Muscle layer of colon (tissue), 2 donors: Measurements from ENCODE around the gene HOXB9.

Experiments used
- H3K27ac ChIP-seq: one replicate; pipeline ENCODE4 v1.7.0; 2013; ENCODE audit warnings: low read depth, mild to moderate bottlenecking, low read length, moderate library complexity
- H3K27me3 ChIP-seq, 2 donors: one replicate each; pipeline ENCODE4 v1.7.0; 2013; ENCODE audit warnings: low read length in 2 of 2, mild to moderate bottlenecking in 2 of 2; ENCODE audit not compliant: insufficient read depth in 2 of 2, control insufficient read depth in 1 of 2
- H3K36me3 ChIP-seq: one replicate; pipeline ENCODE4 v1.7.0; 2013; ENCODE audit warnings: mild to moderate bottlenecking, low read length; ENCODE audit not compliant: insufficient read depth
- H3K4me1 ChIP-seq: one replicate; pipeline ENCODE4 v1.7.0; 2013; ENCODE audit warnings: mild to moderate bottlenecking, low read length; ENCODE audit not compliant: insufficient read depth
- H3K4me3 ChIP-seq, 2 donors: one replicate each; pipeline ENCODE4 v1.7.0; 2013; ENCODE audit warnings: low read length in 2 of 2, low read depth in 1 of 2, mild to moderate bottlenecking in 1 of 2, moderate library complexity in 1 of 2
- H3K9ac ChIP-seq: one replicate; pipeline ENCODE4 v1.7.0; 2013; ENCODE audit warnings: low read length
- H3K9me3 ChIP-seq: one replicate; pipeline ENCODE4 v1.7.0; 2013; ENCODE audit warnings: mild to moderate bottlenecking, low read length
- donor health status: abdominal sarcoma.
- donor health status: Adenocarcinoma of cecum.

HOXB9 gene

GRCh38 chr17:48636177-48637018, 10.2 kb upstream of the HOXB9 start:
- H3K27me3 ChIP-seq: peaks cover 65 to 89% of the 10 kb centered on the region in 2 donors
- no peaks in the 10 kb centered on the region for H3K36me3 ChIP-seq
- H3K4me1 ChIP-seq: peaks cover 5% of the 10 kb centered on the region
- peaks cover 5% of the 10 kb centered on the region for H3K9me3 ChIP-seq
- H3K27ac ChIP-seq: no peak overlapping the region
- no peak overlapping the region for H3K9ac ChIP-seq
- no peak overlapping the region for H3K4me3 ChIP-seq

GRCh38 chr17:48634493-48635208, 8.5 kb upstream of the HOXB9 start:
- H3K9ac ChIP-seq: no peak overlapping the region

GRCh38 chr17:48633266-48633677, 7.1 kb upstream of the HOXB9 start:
- Histone ChIP-seq H3K36me3 (no peaks in the 10 kb centered on the region), H3K4me1 (peaks cover 5% of the 10 kb centered on the region), H3K27ac (no peak overlapping the region), H3K9me3 (peaks cover 5% of the 10 kb centered on the region), H3K27me3 (peaks cover 80 to 97% of the 10 kb centered on the region in 2 donors), H3K4me3 (no peak overlapping the region), H3K9ac (no peak overlapping the region)

More at GRCh38 chr17:48634493-48635208, 8.5 kb upstream of the HOXB9 start:
- Histone ChIP-seq H3K4me1 (peaks cover 5% of the 10 kb centered on the region), H3K9me3 (peaks cover 5% of the 10 kb centered on the region), H3K36me3 (no peaks in the 10 kb centered on the region), H3K27ac (no peak overlapping the region), H3K4me3 (no peak overlapping the region), H3K27me3 (peaks cover 67 to 93% of the 10 kb centered on the region in 2 donors)

GRCh38 chr17:48632579-48633265, 6.6 kb upstream of the HOXB9 start:
- no peak overlapping the region for H3K27ac ChIP-seq
- H3K4me1 ChIP-seq: peaks cover 5% of the 10 kb centered on the region
- peaks cover 81 to 98% of the 10 kb centered on the region in 2 donors for H3K27me3 ChIP-seq
- no peak overlapping the region for H3K9ac ChIP-seq
- no peak overlapping the region for H3K4me3 ChIP-seq
- H3K9me3 ChIP-seq: peaks cover 5% of the 10 kb centered on the region
- H3K36me3 ChIP-seq: no peaks in the 10 kb centered on the region

- Histone ChIP-seq H3K4me3 (no peak overlapping the region), H3K9ac (no peak overlapping the region), H3K27ac (no peak overlapping the region), H3K27me3 (peaks cover 81 to 98% of the 10 kb centered on the region in 2 donors), H3K9me3 (peaks cover 5% of the 10 kb centered on the region), H3K36me3 (no peaks in the 10 kb centered on the region), H3K4me1 (peaks cover 5% of the 10 kb centered on the region)
These were observed 5.8 kb upstream of the HOXB9 start for GRCh38 chr17:48631693-48632578.

GRCh38 chr17:48630925-48631692, 5.0 kb upstream of the HOXB9 start:
- Histone ChIP-seq H3K4me3 (no peak overlapping the region), H3K27me3 (peaks cover 80 to 97% of the 10 kb centered on the region in 2 donors), H3K4me1 (no peaks in the 10 kb centered on the region), H3K9ac (no peak overlapping the region), H3K36me3 (no peaks in the 10 kb centered on the region), H3K9me3 (peaks cover 5% of the 10 kb centered on the region), H3K27ac (no peak overlapping the region)

DNA sequence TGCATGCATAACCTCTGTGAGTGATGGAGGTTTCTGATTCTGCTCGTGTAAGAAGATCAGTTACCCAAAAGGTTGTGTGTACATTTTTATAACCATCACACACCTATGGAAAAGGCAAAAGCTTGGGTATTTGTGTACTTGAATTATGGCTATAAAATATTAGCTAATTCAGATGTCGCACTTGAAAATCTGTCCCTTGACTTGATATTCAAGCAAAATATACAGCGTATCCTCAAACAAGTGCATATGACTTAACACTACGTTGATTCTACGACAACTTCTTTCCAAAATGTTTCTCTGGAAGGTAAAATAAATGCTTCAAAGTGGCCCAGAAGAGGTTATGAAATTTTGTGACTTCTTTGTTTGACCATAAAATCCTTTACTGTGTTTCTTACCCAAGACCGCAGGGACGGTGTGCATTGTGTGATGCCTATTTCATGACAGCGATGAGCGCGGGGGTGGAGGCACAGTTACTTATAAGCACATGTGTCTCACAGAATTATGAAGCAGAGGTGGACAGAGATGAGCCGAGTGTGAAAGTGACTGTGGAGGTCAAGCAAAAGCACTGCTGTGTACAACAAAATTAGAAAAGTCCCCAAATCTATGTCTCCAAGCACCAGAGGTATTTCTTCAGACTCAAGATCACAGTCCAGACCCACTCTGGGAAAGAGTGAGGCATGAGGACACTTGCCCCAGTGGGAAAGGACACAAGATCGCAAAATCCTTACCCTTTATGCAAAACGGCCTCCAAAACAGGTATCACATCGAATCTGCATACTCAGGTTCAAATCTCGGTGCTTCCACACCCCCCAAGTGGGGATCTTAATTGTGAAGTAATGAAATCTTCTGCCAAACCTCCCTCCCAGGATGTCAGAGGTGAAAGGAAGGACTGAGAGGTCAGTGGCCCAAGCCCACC, 4.1 kb upstream of the HOXB9 start:
- no peak overlapping the region for H3K4me3 ChIP-seq
- H3K27me3 ChIP-seq: peaks cover 77 to 97% of the 10 kb centered on the region in 2 donors
- H3K36me3 ChIP-seq: no peaks in the 10 kb centered on the region
- no peak overlapping the region for H3K27ac ChIP-seq
- no peaks in the 10 kb centered on the region for H3K4me1 ChIP-seq
- H3K9ac ChIP-seq: no peak overlapping the region
- peaks cover 5% of the 10 kb centered on the region for H3K9me3 ChIP-seq

DNA sequence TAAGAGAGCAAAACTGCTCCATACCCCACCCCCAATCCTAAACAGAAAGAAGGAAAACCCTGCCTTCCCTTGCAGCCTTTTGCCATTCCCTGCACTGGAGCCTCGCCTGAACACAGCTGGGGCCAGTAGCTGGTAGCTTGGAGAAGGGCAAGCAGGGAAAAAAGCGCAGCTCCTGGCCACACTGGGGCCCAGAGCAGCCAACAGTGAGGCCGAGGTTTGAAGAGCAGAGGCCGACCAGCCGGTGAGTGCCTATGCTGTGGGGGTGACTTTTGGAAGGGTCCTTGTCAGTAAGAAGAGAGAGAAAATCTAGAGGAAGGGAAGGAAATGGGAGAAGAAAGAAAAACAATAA, 3.2 kb upstream of the HOXB9 start:
- H3K27me3 ChIP-seq: peaks cover 69 to 97% of the 10 kb centered on the region in 2 donors
- no peaks in the 10 kb centered on the region for H3K4me1 ChIP-seq
- peaks cover 5% of the 10 kb centered on the region for H3K9me3 ChIP-seq
- H3K27ac ChIP-seq: no peak overlapping the region
- no peak overlapping the region for H3K4me3 ChIP-seq
- H3K9ac ChIP-seq: no peak overlapping the region
- H3K36me3 ChIP-seq: no peaks in the 10 kb centered on the region

DNA sequence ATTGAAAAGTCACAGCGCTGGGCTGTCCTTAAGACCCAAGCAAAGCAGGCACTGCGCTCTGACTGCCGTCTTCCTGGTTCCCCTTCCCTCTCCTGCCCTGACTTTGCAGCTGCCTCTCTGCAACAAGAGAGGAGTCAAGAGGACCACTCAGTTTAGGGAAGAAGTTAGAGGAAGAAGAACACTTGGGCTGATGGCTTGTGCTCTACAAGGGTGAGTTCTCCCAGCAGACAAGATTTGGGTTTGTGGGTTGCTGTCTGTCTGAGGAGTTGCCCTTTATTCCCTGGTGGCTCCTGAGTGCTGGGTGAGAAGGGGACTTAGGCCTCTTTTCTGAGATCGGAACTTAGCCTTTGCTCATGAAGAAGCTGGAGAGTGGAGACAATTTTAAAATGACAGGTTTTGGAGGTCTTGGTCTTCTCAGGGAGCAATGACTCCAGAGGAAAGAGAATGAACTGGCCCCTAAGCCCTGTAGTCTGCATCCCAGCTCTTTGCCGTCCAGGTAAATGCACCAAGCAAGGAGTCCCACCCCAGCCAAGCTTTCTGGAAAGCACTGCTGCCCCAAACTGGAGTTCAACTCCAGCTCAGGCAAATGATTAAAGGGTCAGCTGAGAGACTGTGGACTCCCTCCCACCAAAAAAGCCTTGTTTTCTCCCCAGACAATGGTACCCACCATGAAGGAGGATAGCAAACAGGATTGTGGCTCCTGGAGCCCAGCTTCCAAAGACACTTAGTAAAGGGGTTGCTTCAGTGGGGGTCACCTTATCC, 2.7 kb upstream of the HOXB9 start:
- peaks cover 72 to 97% of the 10 kb centered on the region in 2 donors for H3K27me3 ChIP-seq
- H3K36me3 ChIP-seq: no peaks in the 10 kb centered on the region
- H3K4me1 ChIP-seq: no peaks in the 10 kb centered on the region
- H3K9ac ChIP-seq: no peak overlapping the region
- no peak overlapping the region for H3K4me3 ChIP-seq
- H3K9me3 ChIP-seq: peaks cover 5% of the 10 kb centered on the region
- H3K27ac ChIP-seq: no peak overlapping the region
